ENCODE measurements around the gene SHROOM3.

GRCh38 chr4:76606645-76607265 is 171.7 kb downstream of the SHROOM3 start:
- no peak for TF ChIP-seq CTCF (conservative IDR thresholded peaks at IDR 0.05 in 1 of 2, IDR thresholded peaks at IDR 0.05 in 1 of 2; ENCODE audit: extremely low read depth in 1 of 2, insufficient read depth in 1 of 2, low read depth in 1 of 2, low read length in 2 of 2)
- no peak for TF ChIP-seq EZH2 (IDR thresholded peaks at IDR 0.05; ENCODE audit: borderline replicate concordance, low read length)

All from mammary epithelial cell (primary cell).